Measurements from ENCODE around the gene MEIS3. TPM values are rescaled to one million over a fixed set of nuclear protein-coding genes. Genes with fewer than 3 reads are reported as not detected.
"Not testable (repeated sequence)": the region's sequence is repeated elsewhere in the genome, so short reads cannot be mapped to it uniquely, and the experiment has no call there.

Gene MEIS3
- total RNA-seq, 1 donor from 2014 or later: 0.07 TPM

GRCh38 chr19:47386582-47386981 is 32.7 kb downstream of the MEIS3 start:
- not testable (repeated sequence) for DNase-seq (ENCODE audit: low read depth, low spot score)

- DNase-seq (ENCODE audit: low read depth, low spot score): not testable (repeated sequence)
These were observed 34.8 kb downstream of the MEIS3 start for GRCh38 chr19:47384533-47384932.

DNA sequence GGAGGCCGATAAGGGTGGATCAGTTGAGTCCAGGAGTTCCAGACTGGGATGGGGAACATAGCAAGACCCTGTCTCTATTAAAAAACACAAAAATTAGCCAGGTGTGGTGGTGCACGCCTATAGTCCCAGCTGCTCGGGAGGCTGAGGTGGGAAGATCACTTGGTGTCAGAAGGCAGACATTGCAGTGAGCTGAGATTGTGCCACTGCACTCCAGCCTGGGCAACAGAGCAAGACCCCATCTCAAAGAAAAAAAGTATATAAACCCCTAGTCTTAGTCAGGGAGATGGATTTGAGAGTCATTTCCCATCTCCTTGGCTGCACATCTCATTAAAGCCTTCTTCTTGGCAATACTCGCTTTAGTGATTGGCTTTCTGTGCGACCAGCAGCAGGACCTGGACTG is 35.4 kb downstream of the MEIS3 start:
- not testable (repeated sequence) for DNase-seq (ENCODE audit: low read depth, low spot score)

DNA sequence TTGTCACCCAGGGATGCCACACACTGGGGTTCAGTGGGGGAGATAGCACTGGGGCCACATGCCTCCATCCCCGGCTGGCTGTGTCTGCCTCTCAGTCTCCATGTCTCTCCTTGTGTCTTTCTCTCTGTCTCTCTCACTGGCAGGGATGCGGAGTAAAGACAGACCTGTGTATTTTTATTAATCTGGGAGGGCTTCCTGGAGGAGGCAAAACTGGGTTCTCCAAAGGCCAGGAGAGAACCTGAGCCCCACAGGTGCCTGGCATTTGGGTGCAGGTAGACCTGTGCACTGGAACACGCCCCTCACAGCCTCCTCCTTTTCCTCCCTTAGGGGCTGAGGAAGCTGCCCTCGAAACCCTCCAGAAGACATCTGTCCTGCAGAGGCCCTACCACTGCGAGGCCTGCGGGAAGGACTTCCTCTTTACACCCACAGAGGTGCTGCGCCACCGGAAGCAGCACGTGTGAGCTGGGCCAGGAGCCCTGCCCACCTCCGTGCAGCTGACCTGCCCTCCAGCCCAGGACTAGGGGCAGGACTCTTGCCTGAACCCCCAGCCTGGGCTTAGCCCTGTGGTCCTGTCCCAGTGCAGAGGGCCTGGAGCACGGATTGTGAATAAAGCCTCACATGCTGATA is 37.6 kb downstream of the MEIS3 start:
- DNase-seq (ENCODE audit: low read depth, low spot score): no peak

DNA sequence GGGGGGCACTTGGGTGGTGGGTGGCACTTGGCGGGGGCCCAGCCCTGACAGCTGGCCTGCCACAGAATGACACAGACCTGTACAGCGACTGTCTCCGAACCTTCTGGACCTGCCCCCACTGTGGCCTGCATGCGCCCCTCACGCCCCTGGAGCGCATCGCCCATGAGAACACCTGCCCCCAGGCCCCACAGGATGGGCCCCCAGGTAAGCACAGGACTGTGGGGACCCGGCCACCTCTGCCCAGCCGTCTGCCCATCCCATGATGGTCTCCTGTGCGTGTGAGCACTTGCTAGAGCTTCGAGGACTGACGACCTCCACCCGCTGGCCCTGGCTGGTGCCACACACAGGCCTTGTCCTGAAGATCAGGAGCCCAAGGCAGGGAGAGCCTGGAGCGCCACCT is 38.2 kb downstream of the MEIS3 start:
- DNase-seq (ENCODE audit: low read depth, low spot score): no peak

DNA sequence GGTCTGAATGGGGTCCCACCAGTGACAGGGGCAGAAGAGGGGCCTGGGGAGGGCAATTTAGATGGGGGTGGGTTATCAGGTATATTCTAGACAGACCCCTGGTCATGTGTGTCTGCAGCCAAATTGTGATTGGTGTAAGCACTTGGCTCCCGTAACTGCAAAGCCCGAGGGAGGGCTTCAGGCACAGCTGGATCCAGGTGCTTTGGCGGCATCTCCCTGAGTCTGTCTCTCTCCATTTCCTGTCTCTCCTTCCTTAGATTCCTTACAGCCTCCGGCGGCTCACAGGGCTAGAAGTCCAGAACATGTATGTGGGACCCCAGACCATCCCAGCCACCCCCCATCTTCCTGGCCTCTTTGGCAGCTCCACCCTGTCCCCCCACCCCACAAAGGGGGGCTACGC is 38.8 kb downstream of the MEIS3 start:
- DNase-seq (ENCODE audit: low read depth, low spot score): no peak

DNA sequence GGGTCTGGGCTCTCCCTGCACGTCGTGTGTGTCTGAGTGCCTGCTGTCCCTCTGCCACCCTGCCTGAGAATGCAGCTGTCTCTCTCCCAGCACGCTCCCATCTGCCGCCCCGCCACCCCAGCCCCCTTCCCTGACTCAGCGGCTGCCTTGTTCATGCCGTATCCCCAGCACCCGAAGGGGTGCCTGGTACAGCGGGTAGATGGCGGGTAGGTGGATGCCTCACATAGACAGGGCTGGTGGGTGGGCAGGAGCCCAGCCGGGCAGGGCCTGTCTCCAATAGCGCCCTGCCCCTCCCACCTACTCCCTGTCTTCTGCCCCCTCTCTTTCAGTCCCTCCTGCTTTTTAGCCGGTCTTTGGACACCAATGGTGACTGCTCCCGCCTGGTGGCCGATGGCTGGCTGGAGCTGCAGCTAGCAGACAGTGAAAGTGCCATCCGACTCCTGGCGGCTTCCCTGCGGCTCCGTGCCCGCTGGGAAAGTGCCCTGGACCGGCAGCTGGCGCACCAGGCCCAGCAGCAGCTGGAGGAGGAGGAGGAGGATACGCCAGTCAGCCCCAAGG is 39.9 kb downstream of the MEIS3 start:
- DNase-seq (ENCODE audit: low read depth, low spot score): no peak

DNA sequence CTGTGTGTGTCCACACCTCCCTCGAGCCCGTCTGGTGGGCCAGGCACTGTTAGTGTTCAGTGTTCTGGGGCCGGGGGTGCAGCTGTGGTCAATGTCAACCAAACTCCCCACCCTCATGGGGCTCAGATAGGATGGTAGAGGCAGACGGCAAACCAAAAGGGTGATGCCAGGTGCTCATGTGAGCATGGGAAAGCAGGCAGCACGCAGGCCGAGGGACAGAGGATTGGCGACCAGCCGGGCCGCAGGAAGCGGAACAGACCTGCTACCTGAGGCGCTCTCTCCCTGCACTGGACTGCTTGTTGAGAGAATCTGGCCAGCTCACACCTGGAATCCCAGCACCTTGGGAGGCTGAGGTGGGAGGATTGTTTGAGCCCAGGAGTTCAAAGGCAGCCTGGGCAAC is 41.1 kb downstream of the MEIS3 start:
- no peak for DNase-seq (ENCODE audit: low read depth, low spot score)

DNA sequence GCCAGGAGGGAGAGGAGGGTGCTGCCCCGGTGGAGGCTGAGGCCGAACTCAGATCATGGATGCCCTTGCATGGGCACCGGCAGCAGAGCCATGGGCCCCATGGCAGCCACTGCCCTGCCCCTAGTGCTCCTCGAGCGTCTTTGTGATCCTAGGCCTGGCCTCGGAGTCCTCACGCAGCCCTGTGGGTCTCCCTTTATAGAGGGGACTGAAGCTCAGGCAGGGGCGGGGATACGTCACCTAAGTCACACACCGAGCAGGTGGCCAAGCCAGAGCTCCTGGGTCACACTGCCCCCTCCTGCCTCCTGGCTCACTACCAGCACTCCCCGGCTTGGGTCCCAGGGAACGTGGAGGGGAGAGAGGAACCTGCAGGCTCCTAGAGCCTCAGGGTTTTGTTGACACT is 41.5 kb downstream of the MEIS3 start:
- no peak for DNase-seq (ENCODE audit: low read depth, low spot score)

GRCh38 chr19:47377208-47377701 is 42.1 kb downstream of the MEIS3 start:
- DNase-seq (ENCODE audit: low read depth, low spot score): no peak

GRCh38 chr19:47376589-47377144 is 42.7 kb downstream of the MEIS3 start:
- DNase-seq (ENCODE audit: low read depth, low spot score): no peak

- no peak for DNase-seq (ENCODE audit: low read depth, low spot score)
These were observed 43.4 kb downstream of the MEIS3 start for GRCh38 chr19:47375694-47376588.

DNA sequence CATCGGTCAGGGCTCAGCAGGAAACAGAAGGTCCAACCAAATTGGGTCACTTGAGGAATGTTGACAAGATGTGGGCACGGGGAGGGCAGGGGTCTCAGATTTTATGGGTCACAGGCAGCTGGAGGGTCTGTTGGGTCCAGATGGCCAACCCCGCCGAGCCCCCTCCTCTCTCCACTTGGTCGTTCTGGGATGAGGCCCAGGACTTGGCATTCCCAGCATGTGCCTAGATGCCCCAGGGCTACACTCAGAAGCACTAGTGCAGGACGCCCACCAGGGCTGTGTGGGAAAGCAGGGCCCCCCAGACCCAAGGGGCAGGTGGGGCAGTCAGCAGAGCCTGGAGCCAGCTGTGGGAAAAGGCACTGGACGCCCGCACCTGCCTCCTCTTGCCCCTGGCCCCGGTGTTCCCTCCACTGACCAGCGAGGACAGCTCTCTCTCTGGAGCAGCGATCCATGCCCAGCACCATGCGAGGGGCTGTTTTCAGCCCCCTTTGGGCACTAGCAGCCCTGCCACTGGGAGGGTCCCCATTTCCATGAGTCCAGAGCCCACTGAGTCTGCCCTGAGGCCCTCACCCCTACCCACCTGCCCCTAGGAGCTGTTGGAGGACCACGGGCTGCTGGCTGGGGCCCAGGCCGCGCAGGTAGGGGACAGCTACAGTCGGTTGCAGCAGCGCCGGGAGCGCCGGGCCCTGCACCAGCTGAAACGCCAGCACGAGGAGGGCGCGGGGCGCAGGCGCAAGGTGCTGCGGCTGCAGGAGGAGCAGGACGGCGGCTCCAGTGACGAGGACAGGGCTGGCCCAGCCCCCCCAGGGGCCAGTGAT is 44.2 kb downstream of the MEIS3 start:
- DNase-seq (ENCODE audit: low read depth, low spot score): no peak

GRCh38 chr19:47373246-47374240 is 45.8 kb downstream of the MEIS3 start:
- no peak for DNase-seq (ENCODE audit: low read depth, low spot score)

- no peak for DNase-seq (ENCODE audit: low read depth, low spot score)
These were observed 46.7 kb downstream of the MEIS3 start for GRCh38 chr19:47372603-47373002.

DNA sequence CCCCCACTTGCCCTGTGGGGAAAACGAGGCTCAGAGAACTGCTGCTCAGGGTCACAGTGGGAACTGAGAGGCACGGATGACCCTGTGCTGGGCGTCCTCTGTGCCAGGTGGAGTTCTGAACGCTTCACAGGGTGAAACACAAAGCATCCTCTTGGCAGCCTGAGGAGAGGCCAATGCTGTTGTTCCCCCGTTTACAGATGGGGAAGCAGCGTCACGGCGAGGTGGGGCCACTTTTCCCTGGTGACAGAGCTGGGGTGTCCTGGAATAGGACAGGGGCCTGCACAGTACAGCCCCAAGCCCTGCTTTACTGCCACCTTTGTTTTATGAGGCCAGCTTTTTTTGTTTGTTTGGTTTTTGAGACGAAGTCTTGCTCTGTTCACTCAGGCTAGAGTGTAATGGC is 48.1 kb downstream of the MEIS3 start:
- no peak for DNase-seq (ENCODE audit: low read depth, low spot score)

- no peak for DNase-seq (ENCODE audit: low read depth, low spot score)
These were observed 49.2 kb downstream of the MEIS3 start for GRCh38 chr19:47370045-47370611.

DNA sequence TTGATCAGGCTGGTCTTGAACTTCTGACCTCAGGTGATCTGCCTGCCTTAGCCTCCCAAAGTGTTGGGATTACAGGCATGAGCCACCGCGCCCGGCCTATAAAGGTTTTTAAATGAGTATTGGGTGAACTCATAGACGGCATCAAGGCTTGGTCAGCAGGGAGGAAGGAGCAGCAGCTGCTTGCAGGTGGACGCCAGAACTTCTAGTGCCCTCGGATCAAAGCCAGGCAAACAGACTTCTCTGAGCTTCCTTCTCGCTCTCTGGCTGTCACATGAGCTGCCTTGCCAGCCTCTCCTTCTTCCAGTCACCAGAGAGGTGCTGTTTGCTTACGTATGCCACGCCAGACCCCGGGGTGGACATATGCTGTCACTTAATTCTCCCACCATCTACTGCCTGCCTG is 53.9 kb downstream of the MEIS3 start:
- not testable (repeated sequence) for DNase-seq (ENCODE audit: low read depth, low spot score)

DNA sequence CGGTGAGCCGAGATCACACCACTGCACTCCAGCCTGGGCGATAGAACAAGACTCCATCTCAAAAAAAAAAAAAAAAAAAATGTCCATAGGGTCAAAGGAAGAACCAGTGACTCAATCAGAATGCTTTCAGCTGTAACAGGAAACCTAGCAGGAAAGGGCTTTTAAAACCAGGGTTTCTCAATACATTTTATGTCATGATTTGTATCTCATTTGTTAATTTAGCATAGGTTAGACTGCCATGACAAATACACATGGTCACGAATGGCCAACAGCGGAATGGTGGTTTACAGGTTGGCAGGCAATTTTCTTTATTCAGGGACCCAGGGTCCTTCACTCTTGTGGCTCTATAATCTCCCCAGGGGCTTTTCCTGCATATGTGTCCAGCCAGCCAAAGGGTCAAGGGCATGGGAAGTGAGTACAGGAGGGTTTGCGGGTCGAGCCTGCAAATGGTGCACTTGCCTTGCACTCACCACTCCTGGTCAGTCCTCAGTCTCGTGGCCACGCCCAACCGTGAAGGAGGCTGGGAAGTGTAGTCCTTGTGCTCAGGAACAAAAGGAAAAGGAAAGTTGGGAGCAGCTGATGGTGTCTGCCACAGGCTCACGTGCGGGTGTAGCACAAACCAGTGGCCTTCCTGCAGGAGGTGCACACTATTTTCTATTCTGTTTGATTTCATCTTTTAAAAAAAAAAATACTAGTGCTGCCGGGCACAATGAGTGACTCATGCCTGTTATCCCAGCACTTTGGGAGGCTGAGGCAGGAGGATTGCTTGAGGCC is 55.4 kb downstream of the MEIS3 start:
- peak; percentile 59 for DNase-seq (ENCODE audit: low read depth, low spot score)
